NCI-H2196 treated with DMSO at 0.1 percent for 48 hours (cell line): Measurements from ENCODE around the gene ERC2.

Experiments
- DNase-seq: peaks from one replicate; lab custom pipeline; 2025; ENCODE audit not compliant: unreplicated experiment; lab: John Stamatoyannopoulos, UW

ERC2 gene

DNA sequence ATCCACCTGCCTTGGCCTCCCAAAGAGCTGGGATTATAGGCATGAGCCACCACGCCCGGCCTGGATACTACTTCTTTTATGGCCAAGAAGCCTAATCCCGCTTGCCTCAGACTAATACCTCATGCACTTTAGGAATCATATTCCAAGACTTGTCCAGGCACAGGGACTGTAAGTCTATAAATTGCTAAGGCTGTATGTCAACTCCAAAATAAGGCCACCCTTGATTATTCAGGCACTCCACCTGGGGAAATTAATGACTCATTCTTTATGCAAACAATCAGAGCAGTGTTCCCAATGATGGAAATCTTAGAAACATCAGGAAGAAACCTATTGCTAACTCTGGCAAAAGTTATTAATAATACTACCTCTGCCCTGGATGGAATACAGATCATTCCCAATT is 98.4 kb downstream of the ERC2 start:
- DNase-seq = no peak

DNA sequence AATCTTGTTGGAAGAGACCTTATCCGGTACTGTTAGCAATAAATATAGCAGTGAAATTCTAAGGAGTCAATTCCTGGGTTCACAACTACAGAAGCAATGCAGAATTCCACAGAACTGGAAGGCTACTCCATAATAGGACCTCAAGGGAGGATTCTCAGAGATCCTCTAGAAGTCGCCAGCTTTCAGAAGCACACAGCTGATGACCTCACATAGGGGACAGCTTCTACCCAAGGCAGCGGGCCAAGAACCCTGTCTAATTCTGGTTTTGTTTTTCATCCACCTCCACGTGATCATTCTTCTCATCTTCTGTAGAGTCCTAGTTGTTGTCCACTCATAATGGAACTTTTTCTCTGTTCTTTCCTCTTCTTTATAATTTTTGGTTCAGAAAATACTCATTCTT is 99.4 kb downstream of the ERC2 start:
- DNase-seq = no peak

GRCh38 chr3:56366641-56367162 is 101.6 kb downstream of the ERC2 start:
- no peak for DNase-seq

- no peak for DNase-seq
These were observed 102.2 kb downstream of the ERC2 start for GRCh38 chr3:56365905-56366640.

DNA sequence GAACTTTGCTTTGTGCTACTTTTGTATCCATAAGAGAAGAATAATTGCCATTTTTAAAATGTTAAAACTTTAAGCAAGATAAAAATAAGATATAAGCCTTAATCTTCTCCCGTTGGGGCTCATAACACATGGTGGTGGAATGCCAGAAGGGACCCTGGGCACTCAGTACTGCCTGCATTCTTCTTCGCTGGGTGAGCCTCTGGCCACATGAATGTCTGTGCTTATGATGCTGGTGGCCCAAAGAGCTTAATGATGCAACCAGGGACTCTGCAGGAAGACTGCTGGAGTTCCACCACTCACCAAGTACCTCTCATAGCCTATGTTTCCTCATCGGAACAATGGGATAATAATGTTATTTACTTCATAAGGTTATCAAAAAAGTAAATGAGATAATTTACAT is 103.6 kb downstream of the ERC2 start:
- no peak for DNase-seq

DNA sequence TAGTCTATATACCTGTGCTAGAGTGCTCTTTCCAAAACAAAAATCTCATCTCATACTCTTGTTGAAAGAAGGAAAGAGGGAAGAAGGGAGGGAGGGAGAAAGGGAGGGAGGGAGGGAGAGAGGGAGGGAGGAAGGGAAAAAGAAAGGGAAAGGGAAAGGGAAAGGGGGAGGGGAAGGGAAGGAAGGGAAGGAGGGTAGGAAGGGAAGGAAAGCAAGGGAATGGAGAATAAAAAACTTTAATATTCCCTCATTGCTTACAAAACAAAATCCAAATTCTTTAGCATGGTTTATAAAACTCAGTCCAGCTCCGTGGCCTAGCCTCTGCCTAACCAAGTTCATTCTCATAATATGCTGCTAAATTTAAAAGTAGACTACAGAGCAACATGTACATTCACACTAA is 104.5 kb downstream of the ERC2 start:
- no peak for DNase-seq

DNA sequence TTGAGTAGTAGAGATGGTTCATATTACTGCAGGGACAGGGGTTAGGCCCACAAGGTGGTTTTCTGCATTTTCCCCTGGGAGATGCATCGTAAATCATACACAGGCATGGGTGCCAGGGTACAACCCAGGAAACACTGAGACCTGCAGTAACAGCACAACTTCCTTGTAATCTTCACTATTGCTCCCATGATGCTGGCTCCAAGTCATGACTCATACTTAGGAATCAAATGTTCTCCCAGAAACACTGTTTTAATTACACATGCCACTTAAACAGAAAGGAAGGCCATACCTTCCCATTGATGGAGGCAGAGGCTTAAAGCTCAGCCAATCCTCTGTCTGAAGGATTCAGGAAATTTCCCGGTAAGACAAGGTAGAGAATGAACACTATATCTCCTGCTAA is 106.5 kb downstream of the ERC2 start:
- DNase-seq = no peak

- no peak for DNase-seq
These were observed 111.0 kb downstream of the ERC2 start for GRCh38 chr3:56357266-56357665.

DNA sequence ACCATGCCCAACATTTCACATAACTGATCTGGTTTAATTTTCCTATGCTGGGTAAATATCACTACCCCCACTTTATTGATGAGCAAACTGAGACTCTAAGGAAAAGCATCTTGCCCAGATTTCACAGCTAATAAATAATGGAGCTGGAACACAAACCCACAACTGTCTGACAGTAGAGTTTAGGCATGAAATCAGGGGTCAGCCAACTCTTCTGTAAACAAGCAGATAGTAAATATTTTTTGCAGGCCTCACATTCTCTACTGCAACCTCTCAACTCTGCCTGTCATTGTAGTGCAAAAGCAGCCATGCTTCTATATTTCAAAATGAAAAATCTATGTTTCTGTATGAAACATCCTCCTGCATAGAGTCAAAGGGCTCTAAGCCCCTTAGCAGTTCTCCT is 111.5 kb downstream of the ERC2 start:
- no peak for DNase-seq

GRCh38 chr3:56355570-56356185 is 112.6 kb downstream of the ERC2 start:
- DNase-seq = no peak

DNA sequence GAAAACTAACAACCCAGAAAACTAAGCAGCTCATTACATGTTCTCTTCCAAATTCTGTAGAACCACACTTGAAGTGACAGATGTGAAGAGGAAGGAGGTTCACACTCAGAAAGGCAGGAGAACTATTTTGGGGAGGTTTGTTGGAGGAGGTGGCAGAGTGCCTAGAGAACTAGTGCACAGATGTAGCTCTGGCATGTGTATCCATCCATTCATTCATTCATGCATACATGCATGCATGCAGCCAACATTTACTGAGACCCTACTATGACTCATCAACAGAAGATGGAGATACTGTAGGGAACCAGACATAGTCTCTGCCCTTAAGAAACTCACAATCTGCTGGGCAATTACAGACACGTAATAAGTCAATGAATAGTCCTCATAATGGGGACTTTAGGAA is 116.7 kb downstream of the ERC2 start:
- DNase-seq = no peak

GRCh38 chr3:56347219-56347871 is 120.9 kb downstream of the ERC2 start:
- no peak for DNase-seq

DNA sequence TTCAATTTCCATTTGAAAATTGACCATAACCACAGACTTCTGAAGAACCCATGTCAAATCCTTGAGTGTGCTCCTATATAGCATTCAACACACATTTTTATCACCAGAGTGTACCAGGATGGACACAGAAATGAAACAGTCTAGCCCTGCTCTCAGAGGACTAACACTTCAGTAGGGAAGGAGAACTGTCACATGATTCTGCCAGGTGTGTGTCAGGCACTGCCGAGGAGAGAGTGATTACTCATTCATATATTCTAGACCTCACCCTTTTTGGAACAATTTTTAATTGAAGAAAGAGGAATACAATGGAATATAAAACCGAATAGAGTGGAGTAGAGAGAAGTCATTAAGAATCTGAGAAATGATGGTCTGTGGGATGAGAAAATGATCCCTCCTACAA is 125.8 kb downstream of the ERC2 start:
- DNase-seq = no peak

DNA sequence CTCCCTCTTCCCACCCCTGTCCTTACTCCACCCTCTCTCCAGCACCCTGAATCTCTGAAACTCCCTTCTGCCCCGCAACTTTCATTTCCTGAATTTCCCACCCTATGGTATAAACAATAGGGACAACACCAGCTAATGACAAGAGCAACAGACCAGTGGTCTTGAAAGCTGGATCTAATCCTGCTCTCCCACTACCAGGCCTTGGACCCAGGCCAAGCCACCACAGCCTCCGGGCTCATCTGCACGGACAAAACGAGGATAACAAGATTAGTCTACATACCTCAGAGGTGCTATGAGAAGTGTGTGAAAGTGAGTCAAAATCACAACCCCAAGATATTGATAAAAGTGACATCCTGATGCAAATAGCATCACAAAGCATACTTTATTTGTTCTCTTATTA is 128.6 kb downstream of the ERC2 start:
- DNase-seq = no peak

GRCh38 chr3:56339244-56339643 is 129.0 kb downstream of the ERC2 start:
- no peak for DNase-seq

GRCh38 chr3:56336023-56336422 is 132.2 kb downstream of the ERC2 start:
- no peak for DNase-seq

GRCh38 chr3:56324473-56324872 is 143.8 kb downstream of the ERC2 start:
- DNase-seq = no peak

DNA sequence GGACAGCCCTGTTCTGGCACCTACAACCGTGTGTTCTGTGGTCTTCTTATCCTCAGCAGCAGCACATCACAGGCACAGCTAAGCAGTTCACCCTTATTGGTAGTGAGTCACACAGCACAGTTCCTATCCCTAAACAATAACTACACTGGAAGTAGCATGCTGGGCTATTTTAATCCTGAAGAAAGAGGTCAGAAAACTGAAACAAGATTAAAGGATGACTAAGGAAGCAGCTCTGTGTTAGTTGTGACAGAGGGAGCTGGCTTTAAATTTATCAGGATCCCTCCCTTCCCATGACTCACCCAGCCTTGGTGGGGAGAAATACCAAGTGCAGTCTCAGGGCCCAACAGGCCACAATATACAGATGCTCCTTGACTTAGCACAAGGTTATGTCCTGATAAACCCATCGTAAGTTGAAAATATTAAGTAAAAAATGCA is 144.3 kb downstream of the ERC2 start:
- DNase-seq = no peak

- DNase-seq = no peak
These were observed 145.4 kb downstream of the ERC2 start for GRCh38 chr3:56322862-56323261.

DNA sequence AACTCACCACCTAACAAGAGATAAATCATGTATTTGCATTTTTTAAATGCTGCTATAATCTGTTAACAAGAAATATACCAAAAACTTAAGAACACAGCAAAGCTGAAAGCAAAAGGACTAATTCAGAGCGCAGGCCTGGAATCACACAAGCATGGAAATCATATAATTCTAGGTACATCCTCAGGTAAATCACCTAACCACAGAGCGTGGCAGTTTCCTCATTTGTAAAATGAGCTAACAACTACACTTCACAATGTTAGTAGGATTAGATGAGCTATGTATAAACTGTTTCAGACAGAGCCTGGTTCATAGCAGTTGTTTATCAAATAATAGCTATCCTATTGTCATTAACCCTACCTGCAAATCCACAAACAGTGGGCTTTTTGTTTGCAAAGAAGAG is 146.4 kb downstream of the ERC2 start:
- DNase-seq = no peak

DNA sequence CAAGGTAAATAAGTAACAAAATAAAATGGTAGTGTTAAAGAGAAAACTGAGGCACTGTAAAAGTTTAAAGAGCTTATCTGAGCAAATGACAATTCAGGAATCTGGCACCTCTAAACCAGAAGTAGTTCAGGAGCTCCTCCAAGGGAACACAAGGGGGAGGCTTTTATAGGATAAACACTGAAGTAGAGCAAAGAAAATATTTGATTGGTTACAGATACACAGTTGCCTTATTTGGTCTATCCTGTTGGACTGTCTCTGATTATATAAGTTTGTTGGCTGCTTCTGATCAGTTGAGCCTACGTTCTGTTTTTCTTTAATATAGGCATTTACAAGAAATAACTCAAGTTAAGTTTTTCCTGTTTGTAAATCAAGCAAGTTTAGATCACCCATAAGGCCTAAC is 146.9 kb downstream of the ERC2 start:
- no peak for DNase-seq

GRCh38 chr3:56320883-56321282 is 147.4 kb downstream of the ERC2 start:
- DNase-seq = no peak
